A673 (cell line): ENCODE measurements around the gene TFDP1.

Source experiments
- CTCF ChIP-seq: fragments of 300-800, 200-600 bp; sonication (generic); conservative IDR thresholded peaks from 2 replicates; pipeline ENCODE4 v1.5.1; 2017; ENCODE audit warnings: low read depth, mild to moderate bottlenecking, antibody characterized with exemption, low read length, moderate library complexity, mixed read lengths
- EZH2 ChIP-seq: fragments of 200-600 bp; sonication (generic); IDR thresholded peaks from 2 replicates; pipeline ENCODE4 v1.6.1; 2017; ENCODE audit warnings: borderline replicate concordance, low read depth, mild to moderate bottlenecking, mixed read lengths, antibody characterized with exemption, low read length; ENCODE audit not compliant: poor library complexity, severe bottlenecking

GRCh38 chr13:113605461-113605860, 20.9 kb downstream of the TFDP1 start:
- no peak for TF ChIP-seq CTCF
- TF ChIP-seq EZH2: no peak
